Psoas muscle (tissue), 8 donors: ENCODE data around the gene SLC6A7. TPM values are rescaled to one million over a fixed set of nuclear protein-coding genes. Genes with fewer than 3 reads are reported as not detected.

Experiments used
- ATAC-seq, 4 donors: fragments of 200-7000 bp; cut with Tn5 transposase; one replicate each; pipeline ENCODE4 v1.9.1; 2020; ENCODE audit warnings: moderate library complexity in 3 of 4, mild to moderate bottlenecking in 2 of 4
- DNase-seq, 2 donors: peaks; one replicate each; pipeline ENCODE4 v3.0.0-alpha.2; 2020
- H3K27ac ChIP-seq: fragments of 200-600 bp; one replicate; pipeline ENCODE4 v1.8.0; 2022
- H3K27me3 ChIP-seq, 3 donors: fragments of 200-600 bp in 1 of 3; one replicate each; pipeline versions ENCODE4 v1.6.1 to v1.8.0; 2013 to 2022; ENCODE audit warnings: low read length in 2 of 3, mild to moderate bottlenecking in 2 of 3, moderate library complexity in 1 of 3; ENCODE audit not compliant: insufficient read depth in 3 of 3
- H3K36me3 ChIP-seq, 2 donors: fragments of 200-600 bp in 1 of 2; one replicate each; pipeline versions ENCODE4 v1.6.1 to v1.8.0; 2013 to 2022; ENCODE audit warnings: low read depth in 1 of 2, mild to moderate bottlenecking in 1 of 2, moderate library complexity in 1 of 2; ENCODE audit not compliant: insufficient read depth in 1 of 2
- H3K4me1 ChIP-seq: fragments of 200-600 bp; one replicate; pipeline ENCODE4 v1.8.0; 2022
- H3K4me3 ChIP-seq: fragments of 200-600 bp; one replicate; pipeline ENCODE4 v1.8.0; 2022; ENCODE audit warnings: mild to moderate bottlenecking
- H3K9me3 ChIP-seq: fragments of 200-600 bp; one replicate; pipeline ENCODE4 v1.8.0; 2022
- CTCF ChIP-seq: fragments of 200-600 bp; IDR thresholded peaks from one replicate; pipeline ENCODE4 v1.8.0; 2022; ENCODE audit warnings: antibody characterized with exemption
- WGBS, 3 donors: extraction: QIAGEN DNeasy Blood & Tissue Kit; methylation state at CpG; one replicate each; pipeline versions ENCODE4 v1.1.6 to v1.1.7; 2013; 5-methylcytosine and 5-hydroxymethylcytosine counted together
- intact Hi-C, 2 donors: fragments of 100-400 bp; cut with DNase I; formaldehyde crosslinking; loops; one replicate each; pipeline versions ENCODE4 v1.11.0 to v1.14.2; 2022
- polyA plus RNA-seq, 3 donors: library from polyadenylated mRNA; stranded (reverse); fragments of 200-250 nt; gene quantifications; one replicate each; pipeline ENCODE4 v1.2.3, GENCODE V29; 2013
- total RNA-seq, 4 donors: library from RNA; stranded (reverse); fragmentation: NEBNext Ultra II Directional in 2 of 4; extraction: Animal tissue kit (Norgen Biotek cat#: 25700) in 2 of 4; gene quantifications; one replicate each; pipeline versions ENCODE4 v1.2.1 to v1.2.4, GENCODE V29; 2021 to 2023
- donor health status: healthy with polysubstance abuse.
- donor health status: DM: no; HTN: no; CAD: no; lungs with moderate emphysema.
- donor health status: Bipolar disorder and iron deficiency.
- donor health status: healthy.
- donor health status: DM: yes; HTN: yes; CAD: no.
- donor health status: DM: no; HTN: no; CAD: no.
- donor health status: DM: no; HTN: no; CAD: no.
- donor health status: DM: yes; HTN: yes; CAD: no.

Gene SLC6A7
- total and polyA plus RNA-seq, 7 donors = not detected

- no peaks in the 10 kb centered on the region for H3K4me1 ChIP-seq
- intact Hi-C loops = loop anchor here in 1 of 2 donors (10.0 kb wide), 1 partner anchor 371 kb away; no protein-coding TSS in a partner anchor
- H3K27ac ChIP-seq = no peak overlapping the region
- no peaks in the 10 kb centered on the region for H3K27me3 ChIP-seq
- H3K4me3 ChIP-seq = no peak overlapping the region
- no peaks in the 10 kb centered on the region for H3K9me3 ChIP-seq
- no peak for DNase-seq
- no peak for TF ChIP-seq CTCF
- WGBS, 3 donors = 75 to 79% (median 77%) methylated on average over 5 of the region's 5 CpGs
- peaks cover 0 to 58% of the 10 kb centered on the region in 2 donors for H3K36me3 ChIP-seq
- ATAC-seq = no peak
These were observed 45.6 kb downstream of the SLC6A7 start for GRCh38 chr5:150235500-150235854.

- intact Hi-C loops = loop anchor here in 1 of 2 donors (10.0 kb wide), 1 partner anchor 372 kb away; no protein-coding TSS in a partner anchor
- ATAC-seq (no peak), DNase-seq (no peak)
- H3K27ac ChIP-seq = no peak overlapping the region
- no peaks in the 10 kb centered on the region for H3K9me3 ChIP-seq
- 84 to 89% (median 88%) methylated on average over 2 of the region's 2 CpGs for WGBS, 3 donors
- no peak for TF ChIP-seq CTCF
- H3K27me3 ChIP-seq = no peaks in the 10 kb centered on the region
- no peak overlapping the region for H3K4me3 ChIP-seq
- H3K4me1 ChIP-seq = peaks cover 4% of the 10 kb centered on the region
- H3K36me3 ChIP-seq = peaks cover 0 to 53% of the 10 kb centered on the region in 2 donors
These were observed 46.5 kb downstream of the SLC6A7 start for GRCh38 chr5:150236313-150236712.

GRCh38 chr5:150236981-150237754 lies 47.3 kb downstream of the SLC6A7 start:
- no peak for ATAC-seq
- no peak for DNase-seq
- intact Hi-C loops = loop anchor here in 1 of 2 donors (10.0 kb wide), 1 partner anchor 372 kb away; no protein-coding TSS in a partner anchor
- Histone ChIP-seq H3K4me1 (peaks cover 10% of the 10 kb centered on the region), H3K27ac (no peak overlapping the region), H3K27me3 (no peaks in the 10 kb centered on the region), H3K36me3 (peaks cover 0 to 53% of the 10 kb centered on the region in 2 donors), H3K9me3 (no peaks in the 10 kb centered on the region), H3K4me3 (no peak overlapping the region)
- 89 to 93% (median 90%) methylated on average over 15 of the region's 15 CpGs for WGBS, 3 donors
- no peak for TF ChIP-seq CTCF

- H3K27ac ChIP-seq = no peak overlapping the region
- TF ChIP-seq CTCF = no peak
- peaks cover 21% of the 10 kb centered on the region for H3K4me1 ChIP-seq
- H3K9me3 ChIP-seq = no peaks in the 10 kb centered on the region
- H3K4me3 ChIP-seq = no peak overlapping the region
- ATAC-seq = no peak
- no peak for DNase-seq
- H3K36me3 ChIP-seq = peaks cover 0 to 44% of the 10 kb centered on the region in 2 donors
- no peaks in the 10 kb centered on the region for H3K27me3 ChIP-seq
- 82 to 88% (median 84%) methylated on average over 10 of the region's 10 CpGs for WGBS, 3 donors
- intact Hi-C loops = loop anchor here in 1 of 2 donors (10.0 kb wide), 1 partner anchor 374 kb away; no protein-coding TSS in a partner anchor
These were observed 48.8 kb downstream of the SLC6A7 start for GRCh38 chr5:150238646-150239045.
